GM21529 (cell line): ENCODE measurements around the gene TPTE.
"Not testable (repeated sequence)": the region's sequence is repeated elsewhere in the genome, so short reads cannot be mapped to it uniquely, and the experiment has no call there.

ENCODE experiments used
- ATAC-seq: cut with Tn5 transposase; IDR thresholded peaks from one replicate; pipeline ENCODE4 v1.9.1; 2021; ENCODE audit not compliant: unreplicated experiment

Gene TPTE

DNA sequence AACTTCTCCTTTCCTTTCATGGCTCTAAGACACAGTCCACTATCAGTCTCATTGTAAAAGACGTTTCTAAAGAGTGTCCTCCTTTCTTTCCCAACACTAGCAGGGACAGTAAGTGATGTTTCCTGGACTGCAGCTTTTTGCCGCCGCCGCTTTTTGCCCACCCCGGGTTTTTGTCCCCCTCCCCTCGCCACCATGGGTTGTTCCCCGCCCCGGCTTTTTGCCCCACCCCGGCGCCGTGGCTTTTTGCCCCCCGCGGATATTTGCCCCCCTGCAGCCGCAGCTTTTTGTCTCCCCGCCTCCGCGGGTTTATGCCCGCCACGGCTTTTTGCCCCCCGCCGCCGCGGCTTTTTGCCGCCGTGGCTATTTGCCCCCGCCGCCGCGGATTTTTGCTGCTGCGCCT is 95.2 kb downstream of the TPTE start:
- no peak for ATAC-seq

DNA sequence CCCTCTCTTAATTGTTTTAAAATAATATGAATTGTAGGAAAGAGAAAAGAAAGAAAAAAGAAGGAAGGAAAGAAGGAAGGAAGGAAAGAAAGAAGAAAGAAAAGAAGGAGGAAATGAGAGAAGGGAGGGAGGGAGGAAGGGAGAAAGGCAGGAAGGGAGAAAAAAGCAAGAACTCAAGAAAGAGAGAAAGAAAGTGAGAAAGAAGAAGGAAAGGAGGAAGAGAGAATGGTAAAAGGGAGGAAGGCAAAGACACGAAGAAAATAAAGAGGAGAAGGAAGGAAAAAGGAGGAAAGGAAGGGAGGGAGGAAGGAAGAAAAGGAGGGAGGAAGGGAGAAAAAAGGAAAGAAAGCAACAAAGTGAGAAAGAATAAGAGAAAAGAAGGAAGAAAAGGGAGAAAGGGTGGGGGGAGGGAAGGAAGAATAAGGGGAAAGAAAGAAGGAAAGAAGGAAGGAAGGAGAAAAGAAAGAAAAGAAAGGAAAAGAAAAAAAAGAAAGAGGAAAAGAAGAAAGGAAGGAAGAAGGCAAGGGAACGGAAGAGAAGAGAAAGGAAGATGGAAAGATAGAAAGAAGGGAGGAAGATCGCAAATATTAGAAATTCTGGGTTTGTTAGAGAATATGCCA is 95.9 kb downstream of the TPTE start:
- not testable (repeated sequence) for ATAC-seq

DNA sequence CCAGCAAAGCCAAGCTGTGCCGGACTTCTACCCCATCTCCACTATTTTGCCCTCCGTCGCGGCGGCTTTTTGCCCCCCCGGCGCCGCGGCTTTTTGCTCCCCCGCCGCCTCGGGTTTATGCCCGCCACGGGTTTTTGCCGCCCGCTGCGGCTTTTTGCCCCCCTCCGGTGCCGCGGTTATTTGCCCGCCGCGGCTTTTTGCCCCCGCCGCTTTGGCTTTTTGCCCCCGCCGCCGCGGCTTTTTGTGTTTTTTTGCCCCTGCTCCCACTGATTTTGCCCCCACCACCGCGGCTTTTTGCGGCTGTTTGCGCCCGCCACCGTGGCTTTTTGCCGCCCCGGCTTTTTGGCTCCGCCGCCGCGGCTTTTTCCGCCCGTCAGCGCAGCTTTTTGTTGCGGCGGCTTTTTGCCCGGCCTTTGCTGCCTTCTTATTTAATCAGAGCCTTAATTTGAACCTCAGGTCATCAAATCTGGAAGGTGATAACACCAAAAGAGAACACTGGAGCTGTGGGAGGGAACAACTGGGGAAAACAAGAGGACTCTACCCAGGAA is 106.0 kb downstream of the TPTE start:
- ATAC-seq, result no peak

DNA sequence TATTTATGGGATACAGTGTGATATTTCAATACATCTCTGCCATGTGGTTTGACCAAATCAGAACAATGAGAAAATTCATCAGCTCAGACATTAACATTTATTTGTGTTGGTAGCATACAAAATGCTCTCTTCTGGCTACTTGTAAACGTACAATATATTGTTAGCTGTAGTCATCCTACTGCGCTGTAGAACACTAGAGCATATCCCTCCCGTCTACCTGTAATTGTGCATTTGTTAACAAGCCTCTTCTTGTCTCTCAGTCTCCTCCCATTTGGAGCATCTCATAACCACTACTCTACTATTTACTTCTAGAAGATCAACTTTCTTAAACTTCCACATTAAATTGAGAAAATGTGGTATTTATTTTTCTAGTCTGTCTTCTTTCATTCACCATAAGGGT is 107.9 kb downstream of the TPTE start:
- not testable (repeated sequence) for ATAC-seq

DNA sequence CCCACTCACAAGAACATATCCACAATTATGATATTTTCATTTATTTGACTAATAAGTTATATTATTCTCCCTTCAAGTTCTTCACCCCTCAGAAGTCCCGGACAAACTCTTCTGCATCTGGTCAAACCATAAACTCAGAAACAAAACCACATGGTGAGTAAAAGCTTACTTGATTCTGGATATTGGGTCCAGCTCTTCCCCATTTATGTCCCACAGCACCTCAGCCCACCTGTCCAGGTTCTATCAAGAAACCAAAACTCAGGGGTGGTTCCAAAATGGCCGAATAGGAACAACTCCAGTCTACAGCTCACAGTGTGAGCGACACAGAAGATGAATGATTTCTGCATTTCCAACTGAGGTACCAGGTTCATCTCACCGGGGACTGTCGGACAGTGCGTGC is 109.4 kb downstream of the TPTE start:
- ATAC-seq, result not testable (repeated sequence)

DNA sequence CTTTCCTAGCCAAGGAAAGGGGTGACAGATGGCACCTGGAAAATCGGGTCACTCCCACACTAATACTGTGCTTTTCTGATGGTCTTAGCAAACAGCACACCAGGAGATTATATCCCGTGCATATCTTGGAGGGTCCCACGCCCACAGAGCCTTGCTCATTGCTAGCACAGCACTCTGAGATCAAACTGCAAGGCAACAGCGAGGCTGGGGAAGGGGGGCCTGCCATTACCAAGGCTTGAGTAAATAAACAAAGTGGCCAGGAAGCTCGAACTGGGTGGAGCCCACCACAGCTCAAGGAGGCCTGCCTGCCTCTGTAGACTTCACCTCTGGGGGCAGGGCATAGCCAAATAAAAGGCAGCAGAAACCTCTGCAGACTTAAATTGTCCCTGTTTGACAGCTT is 109.9 kb downstream of the TPTE start:
- not testable (repeated sequence) for ATAC-seq

DNA sequence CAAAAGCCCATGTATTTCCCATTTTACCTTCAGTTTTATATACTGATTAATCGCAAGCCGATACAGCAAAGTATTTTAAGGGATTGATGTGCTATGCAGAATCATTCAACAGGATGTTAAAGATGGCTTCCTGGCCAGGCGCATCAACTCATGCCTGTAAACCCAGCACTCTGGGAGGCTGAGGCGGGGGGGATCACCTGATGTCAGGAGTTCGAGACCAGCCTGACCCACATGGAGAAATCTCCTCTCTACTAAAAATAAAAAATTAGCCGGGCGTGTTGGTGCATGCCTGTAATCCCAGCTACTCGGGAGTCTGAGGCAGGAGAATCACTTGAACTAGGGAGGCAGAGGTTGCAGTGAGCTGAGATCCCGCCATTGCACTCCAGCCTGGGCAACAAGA is 116.8 kb downstream of the TPTE start:
- not testable (repeated sequence) for ATAC-seq

DNA sequence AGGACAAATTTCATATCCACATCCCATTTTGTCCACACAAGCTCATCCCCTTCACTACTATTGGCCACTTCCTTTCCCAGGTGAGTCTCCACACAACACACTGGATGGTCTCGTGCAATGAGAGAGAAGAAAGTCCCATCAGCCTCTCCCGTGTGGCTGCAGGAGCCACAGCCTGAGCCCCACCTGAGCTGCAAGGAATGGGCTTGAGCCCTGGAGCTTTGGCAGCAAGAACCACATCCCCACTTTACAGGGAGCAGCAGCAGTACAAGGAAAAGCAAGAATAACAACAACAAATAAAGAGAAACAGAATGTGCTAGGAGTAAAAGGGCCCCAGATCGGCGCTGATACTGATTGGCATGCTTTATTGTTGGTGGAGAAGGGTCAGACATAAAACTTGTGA is 117.7 kb downstream of the TPTE start:
- no peak for ATAC-seq

DNA sequence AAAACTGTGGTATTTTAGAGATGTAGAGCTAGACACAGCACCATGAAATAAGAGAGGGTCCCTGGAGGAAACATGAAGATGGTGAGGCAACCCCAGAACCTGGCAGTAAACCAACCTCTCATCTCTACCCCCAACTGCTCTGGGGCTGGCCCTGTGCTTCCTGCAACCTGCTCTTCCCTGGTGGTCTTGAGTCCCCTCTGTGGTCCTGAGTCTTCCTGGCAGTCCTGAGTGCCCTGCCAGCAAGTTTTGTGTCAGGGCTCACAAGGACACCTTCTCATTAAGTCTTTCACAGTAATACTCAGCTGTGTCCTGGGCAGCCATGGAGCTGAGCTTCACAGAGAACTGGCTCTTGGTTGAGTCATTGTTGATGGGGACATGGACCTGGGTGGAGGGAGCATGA is 118.4 kb downstream of the TPTE start:
- ATAC-seq, result not testable (repeated sequence)

DNA sequence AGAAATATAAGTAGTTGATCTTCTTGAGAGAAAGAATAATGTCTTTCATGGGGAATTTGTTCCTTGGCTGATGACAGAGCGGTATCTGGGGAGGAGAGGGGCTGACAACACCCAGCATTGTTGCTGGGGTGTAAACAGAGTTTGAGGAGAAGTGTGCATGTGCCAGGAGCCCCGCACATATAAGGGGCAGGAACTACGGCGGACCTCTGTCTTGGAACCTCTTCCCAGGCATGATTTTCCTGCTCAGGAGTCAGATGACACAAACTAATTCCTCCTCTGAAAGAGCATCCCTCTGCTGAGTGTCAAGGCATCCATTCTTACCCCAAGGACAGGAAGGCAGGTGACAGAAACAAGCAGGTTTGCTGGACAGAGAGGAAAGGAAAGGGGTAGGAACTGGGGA is 119.1 kb downstream of the TPTE start:
- ATAC-seq, result no peak

DNA sequence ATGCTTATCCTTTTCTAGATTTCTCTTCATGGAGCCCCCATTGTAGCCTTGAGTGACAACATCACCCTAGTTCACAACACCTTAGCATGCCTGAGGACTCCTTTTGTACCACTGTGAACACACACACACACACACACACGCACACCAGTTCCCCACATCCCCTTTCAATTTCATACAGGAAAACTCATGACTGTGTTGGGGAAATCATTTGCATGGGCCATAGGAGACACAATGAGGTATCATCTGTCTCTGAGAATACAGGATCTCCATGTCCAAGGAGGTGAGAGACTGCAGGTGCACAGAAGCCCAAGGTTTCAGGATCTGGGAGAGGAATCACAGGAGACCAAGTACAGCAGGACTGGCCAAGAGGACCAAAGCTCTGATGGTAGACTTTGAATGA is 119.7 kb downstream of the TPTE start:
- no peak for ATAC-seq

DNA sequence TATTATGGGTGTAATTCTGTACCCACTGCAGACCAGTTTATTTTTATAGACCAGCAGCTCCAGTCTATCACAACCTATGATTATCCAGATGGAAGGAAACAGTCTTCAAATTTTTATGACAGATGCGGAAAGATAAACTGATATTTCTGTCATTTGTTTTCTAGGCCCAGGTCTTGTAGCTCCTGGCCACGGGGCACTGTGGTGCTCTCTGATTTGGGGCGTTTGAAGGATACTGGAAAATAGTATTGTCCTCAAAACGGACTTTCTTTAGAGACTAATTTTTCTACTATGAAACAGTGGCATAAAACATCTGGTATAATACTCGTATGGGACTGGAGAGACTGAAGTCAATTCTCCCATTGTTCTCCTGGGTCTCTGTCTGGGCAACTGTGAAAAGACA is 124.3 kb downstream of the TPTE start:
- not testable (repeated sequence) for ATAC-seq

DNA sequence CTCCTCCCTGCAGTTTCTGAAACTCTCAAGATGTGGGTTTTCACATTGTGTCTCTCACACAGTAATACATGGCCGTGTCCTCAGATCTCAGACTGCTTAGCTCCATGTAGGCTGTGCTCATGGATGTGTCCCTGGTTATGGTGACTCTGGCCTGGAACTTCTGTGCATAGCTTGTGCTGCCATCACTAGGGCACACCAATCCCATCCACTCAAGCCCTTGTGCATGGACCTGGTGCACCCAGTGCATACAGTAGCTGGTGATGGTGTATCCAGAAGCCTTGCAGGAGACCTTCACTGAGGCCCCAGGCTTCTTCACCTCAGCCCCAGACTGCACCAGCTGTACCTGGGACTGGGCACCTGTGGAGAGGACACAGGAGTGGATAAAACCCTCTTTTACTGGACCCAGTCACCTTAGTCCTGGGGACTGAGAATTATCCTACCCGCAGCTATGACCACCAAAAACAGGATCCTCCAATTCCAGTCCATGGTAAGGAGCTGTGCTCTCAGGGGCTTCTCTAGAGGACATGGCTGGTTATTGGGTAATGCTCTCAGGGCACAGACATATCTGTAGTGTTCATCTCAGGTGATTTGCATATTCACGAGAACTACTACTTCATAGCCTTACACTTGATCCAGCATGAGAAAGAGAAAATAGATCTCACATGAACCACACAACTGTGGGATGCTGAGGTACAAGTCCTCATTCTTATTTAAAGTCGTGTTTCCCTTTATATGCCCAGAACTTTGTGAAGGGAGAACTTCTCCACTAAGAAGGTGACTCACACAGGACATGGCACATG is 128.2 kb downstream of the TPTE start:
- not testable (repeated sequence) for ATAC-seq

DNA sequence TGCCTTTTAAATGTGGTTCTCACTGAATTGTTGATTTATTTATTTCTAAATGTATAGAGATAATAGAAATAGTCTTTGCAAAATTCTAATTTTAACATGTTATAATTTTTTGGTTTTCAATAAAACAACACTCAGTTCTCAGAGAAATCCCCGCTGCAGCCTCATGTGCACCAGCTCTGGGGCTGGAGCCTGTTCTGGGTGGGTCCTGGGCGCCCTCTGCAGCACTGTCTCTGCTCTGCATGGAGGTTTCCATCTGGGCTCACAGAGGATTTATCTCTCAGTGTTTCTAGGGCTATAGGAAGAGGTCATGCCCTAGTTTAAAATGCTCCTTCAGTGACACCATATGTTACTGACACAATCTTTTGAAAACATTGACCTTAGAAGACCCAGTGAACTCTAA is 128.9 kb downstream of the TPTE start:
- not testable (repeated sequence) for ATAC-seq
